Pancreas (tissue), 10 donors: ENCODE results near the gene TPP1. TPM values are rescaled to one million over a fixed set of nuclear protein-coding genes. Genes with fewer than 3 reads are reported as not detected.

Source experiments
- ATAC-seq, 4 donors: fragments of 200-7000 bp; cut with Tn5 transposase; one replicate each; pipeline versions ENCODE4 v1.8.0 to v1.9.1; 2020; ENCODE audit warnings: mild to moderate bottlenecking in 4 of 4, moderate library complexity in 4 of 4
- DNase-seq, 6 donors: peaks; one replicate each; pipeline ENCODE4 v3.0.0-alpha.2; 2020
- FAIRE-seq: peaks from 2 replicates; lab custom pipeline; 2012; peaks lifted over from hg19 to GRCh38; lab: Jason Lieb, UNC
- H3K27ac ChIP-seq, 4 donors: fragments of 200-600 bp; sonication (generic); 1 replicate in 3 of 4; 2 replicates in 1 of 4; pipeline versions ENCODE4 v1.5.0 to v1.8.0; 2020
- H3K27me3 ChIP-seq, 4 donors: fragments of 200-600 bp; one replicate each; pipeline ENCODE4 v1.8.0; 2021
- H3K36me3 ChIP-seq, 3 donors: fragments of 200-600 bp; sonication (generic) in 1 of 3; one replicate each; pipeline versions ENCODE4 v1.5.0 to v1.8.0; 2020 to 2021
- H3K4me1 ChIP-seq, 3 donors: fragments of 200-600 bp; one replicate each; pipeline ENCODE4 v1.8.0; 2021
- H3K4me3 ChIP-seq, 4 donors: fragments of 200-600 bp; sonication (generic) in 2 of 4; one replicate each; pipeline versions ENCODE4 v1.5.0 to v1.8.0; 2020 to 2021
- H3K9me3 ChIP-seq, 4 donors: fragments of 200-600 bp; one replicate each; pipeline ENCODE4 v1.8.0; 2021
- WGBS, 2 donors: extraction: QIAGEN DNeasy Blood & Tissue Kit; methylation state at CpG; one replicate each; pipeline ENCODE4 v1.1.7; 2013; 5-methylcytosine and 5-hydroxymethylcytosine counted together
- intact Hi-C, 3 donors: fragments of 100-400 bp; cut with DNase I; formaldehyde crosslinking; loops; one replicate each; pipeline versions ENCODE4 v1.11.1 to v1.14.2; 2022
- polyA plus RNA-seq, 2 donors: library from polyadenylated mRNA; stranded (reverse); fragments of 200-250 nt; gene quantifications; one replicate each; pipeline ENCODE4 v1.2.3, GENCODE V29; 2013
- total RNA-seq, 6 donors: library from RNA; stranded (reverse); fragmentation: NEBNext Ultra II Directional in 4 of 6; extraction: Animal tissue kit (Norgen Biotek cat#: 25700) in 4 of 6; gene quantifications; one replicate each; pipeline versions ENCODE4 v1.2.1 to v1.2.4, GENCODE V29; 2021 to 2023
- TF ChIP-seq, protein P1 (sequence below), 4 donors: fragments of 200-600 bp; sonication (generic) in 3 of 4; IDR thresholded peaks; one replicate each; pipeline versions ENCODE4 v1.5.0 to v1.8.0; 2021; ENCODE audit warnings: antibody characterized with exemption in 4 of 4
- donor health status: healthy with polysubstance abuse.
- donor health status: DM: no; HTN: no; CAD: no; lungs with moderate emphysema.
- donor health status: DM: no; HTN: no; CAD: no.
- donor health status: control.
- donor health status: control.
- donor health status: Bipolar disorder and iron deficiency.
- donor health status: DM: yes; HTN: yes; CAD: no.
- donor health status: DM: no; HTN: no; CAD: no.
- donor health status: DM: no; HTN: no; CAD: no.
- donor health status: DM: yes; HTN: yes; CAD: no.

Gene TPP1
- total and polyA plus RNA-seq, 8 donors: 19.6 to 88.6 (median 24.6) TPM

DNA sequence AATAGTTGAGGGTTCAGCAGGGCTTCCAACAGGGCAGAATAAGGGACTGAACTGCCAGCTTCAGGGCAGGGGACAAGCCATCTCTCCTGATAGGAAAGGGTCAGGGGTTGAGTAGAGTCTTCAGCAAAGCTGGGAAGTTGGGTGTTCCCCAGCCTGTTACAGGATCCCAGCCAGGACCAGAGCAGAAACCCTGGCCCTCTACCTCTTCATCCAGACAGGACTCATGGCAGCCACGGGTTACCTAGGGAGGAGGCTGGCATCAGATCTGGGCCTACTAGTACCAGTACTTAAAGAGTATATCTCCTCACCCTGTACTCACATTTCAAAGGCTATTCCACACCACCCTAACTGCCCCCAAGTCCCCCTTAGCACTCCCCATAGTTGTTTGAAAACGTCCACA is 4.8 kb downstream of the TPP1 start:
- H3K4me3 ChIP-seq: no peak overlapping the region
- ATAC-seq (no peak), FAIRE-seq (no peak), DNase-seq (peak in 1 of 6 donors; percentile 19)
- H3K4me1 ChIP-seq: peaks cover 6 to 29% (median 15%) of the 10 kb centered on the region in 3 donors
- TF ChIP-seq, protein P1, sequence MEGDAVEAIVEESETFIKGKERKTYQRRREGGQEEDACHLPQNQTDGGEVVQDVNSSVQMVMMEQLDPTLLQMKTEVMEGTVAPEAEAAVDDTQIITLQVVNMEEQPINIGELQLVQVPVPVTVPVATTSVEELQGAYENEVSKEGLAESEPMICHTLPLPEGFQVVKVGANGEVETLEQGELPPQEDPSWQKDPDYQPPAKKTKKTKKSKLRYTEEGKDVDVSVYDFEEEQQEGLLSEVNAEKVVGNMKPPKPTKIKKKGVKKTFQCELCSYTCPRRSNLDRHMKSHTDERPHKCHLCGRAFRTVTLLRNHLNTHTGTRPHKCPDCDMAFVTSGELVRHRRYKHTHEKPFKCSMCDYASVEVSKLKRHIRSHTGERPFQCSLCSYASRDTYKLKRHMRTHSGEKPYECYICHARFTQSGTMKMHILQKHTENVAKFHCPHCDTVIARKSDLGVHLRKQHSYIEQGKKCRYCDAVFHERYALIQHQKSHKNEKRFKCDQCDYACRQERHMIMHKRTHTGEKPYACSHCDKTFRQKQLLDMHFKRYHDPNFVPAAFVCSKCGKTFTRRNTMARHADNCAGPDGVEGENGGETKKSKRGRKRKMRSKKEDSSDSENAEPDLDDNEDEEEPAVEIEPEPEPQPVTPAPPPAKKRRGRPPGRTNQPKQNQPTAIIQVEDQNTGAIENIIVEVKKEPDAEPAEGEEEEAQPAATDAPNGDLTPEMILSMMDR (IDR thresholded peaks at IDR 0.05): no peak
- H3K9me3 ChIP-seq: no peaks in the 10 kb centered on the region
- intact Hi-C loops: loop anchor here in 1 of 3 donors (10.0 kb wide), 1 partner anchor 70 kb away; the partner anchor contains the start of gene MRPL17
- WGBS, 2 donors: 83 to 93% methylated on average over 2 of the region's 2 CpGs
- no peak overlapping the region for H3K27ac ChIP-seq
- peaks cover 5 to 16% (median 13%) of the 10 kb centered on the region in 3 donors for H3K36me3 ChIP-seq
- no peaks in the 10 kb centered on the region for H3K27me3 ChIP-seq

DNA sequence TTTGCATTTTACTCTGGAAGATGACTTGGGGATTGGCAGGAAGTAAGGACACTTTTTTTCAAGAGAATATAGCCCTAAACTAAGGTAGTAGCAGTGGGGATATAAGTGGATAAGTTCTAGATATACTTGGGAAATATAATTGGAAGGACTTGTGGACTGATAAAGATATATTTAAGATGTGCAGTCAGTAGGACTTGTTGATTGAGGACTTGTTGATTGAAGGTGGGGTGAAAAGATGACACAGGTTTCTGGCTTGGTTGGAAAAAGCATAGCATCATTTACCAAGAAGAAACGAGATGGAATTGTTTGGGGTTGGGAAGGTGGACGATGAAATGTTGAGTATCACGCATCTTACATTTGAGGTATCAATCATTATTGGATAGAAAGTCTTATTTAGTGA is 5.7 kb downstream of the TPP1 start:
- Histone ChIP-seq H3K9me3 (no peaks in the 10 kb centered on the region), H3K4me3 (peak overlapping the region in 2 of 4 donors; percentile 74 to 83), H3K36me3 (peaks cover 9 to 25% (median 19%) of the 10 kb centered on the region in 3 donors), H3K27ac (peak overlapping the region; percentile 89 to 100 (median 97)), H3K27me3 (no peaks in the 10 kb centered on the region), H3K4me1 (peaks cover 6 to 27% (median 15%) of the 10 kb centered on the region in 3 donors)
- intact Hi-C loops: loop anchor here in 1 of 3 donors (10.0 kb wide), 1 partner anchor 71 kb away; the partner anchor contains the start of gene MRPL17
- ATAC-seq (no peak), DNase-seq (peak in 1 of 6 donors; percentile 2), FAIRE-seq (no peak)
- 89 to 92% methylated on average over 3 of the region's 3 CpGs for WGBS, 2 donors
- TF ChIP-seq, protein P1 (IDR thresholded peaks at IDR 0.05): no peak

DNA sequence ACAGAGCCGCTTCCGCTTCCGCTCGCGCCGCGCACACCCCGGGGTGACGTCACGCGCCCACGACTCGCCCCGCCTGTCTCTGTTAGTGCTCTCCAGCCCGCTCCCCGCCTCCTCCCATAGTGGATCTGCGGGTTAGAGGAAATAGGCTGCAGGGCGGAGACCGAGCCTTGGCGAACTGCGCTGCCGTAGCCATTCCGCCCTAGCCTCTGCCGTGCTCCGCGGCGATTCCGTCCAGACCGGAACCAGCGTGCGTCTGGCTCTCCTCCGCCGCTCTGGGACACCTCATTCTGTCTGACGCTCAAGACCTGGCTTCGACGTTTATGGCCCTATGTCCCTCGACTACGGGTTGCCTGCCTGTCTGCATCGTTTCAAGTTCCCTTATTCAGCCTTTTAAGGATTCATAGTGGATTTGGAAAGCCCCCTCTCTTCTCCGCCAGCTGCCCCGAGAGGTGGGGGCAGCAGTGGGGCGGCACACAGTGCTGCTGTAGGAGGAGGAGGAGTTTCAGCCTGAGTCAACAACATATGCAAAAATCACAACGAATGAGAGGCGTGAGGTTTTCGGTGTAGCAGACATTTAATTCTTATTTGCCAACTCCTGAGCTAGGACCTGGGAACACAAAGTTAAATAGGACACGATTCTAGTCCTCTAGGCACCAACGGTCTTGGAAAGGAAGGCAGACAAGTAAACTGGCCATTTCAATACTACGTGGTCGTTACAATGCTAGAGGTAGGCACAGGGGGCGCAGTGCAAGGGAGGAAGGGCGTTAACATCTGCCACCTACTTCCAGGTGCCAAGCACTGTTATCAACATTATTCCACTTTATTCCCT is 6.8 kb downstream of the TPP1 start, which contains the start of gene TAF10:
TAF10 (minus strand) TSS at position 4 of the 829 bp plus-strand sequence. CDS start 27 bp downstream, outside the sequence.
- Histone ChIP-seq H3K4me1 (peaks cover 7 to 22% (median 15%) of the 10 kb centered on the region in 3 donors), H3K36me3 (peaks cover 9 to 33% (median 23%) of the 10 kb centered on the region in 3 donors), H3K4me3 (peak within 1 kb of the TSS; percentile 52 to 83 (median 77)), H3K27ac (peak within 1 kb of the TSS; percentile 89 to 100 (median 97)), H3K9me3 (no peaks in the 10 kb centered on the region), H3K27me3 (no peaks in the 10 kb centered on the region)
- WGBS, 2 donors: 0% methylated on average over 37 to 51 of the region's 51 CpGs
- intact Hi-C loops: loop anchor here in 1 of 3 donors (10.0 kb wide), 1 partner anchor 72 kb away; the partner anchor contains the start of gene MRPL17
- FAIRE-seq: peak; percentile 90
- TF ChIP-seq, protein P1 (IDR thresholded peaks at IDR 0.05): peak in 2 of 4 donors; percentile 14 to 32
- peak; percentile 97 to 98 (median 98) for DNase-seq
- ATAC-seq: peak; percentile 92 to 97 (median 94)

DNA sequence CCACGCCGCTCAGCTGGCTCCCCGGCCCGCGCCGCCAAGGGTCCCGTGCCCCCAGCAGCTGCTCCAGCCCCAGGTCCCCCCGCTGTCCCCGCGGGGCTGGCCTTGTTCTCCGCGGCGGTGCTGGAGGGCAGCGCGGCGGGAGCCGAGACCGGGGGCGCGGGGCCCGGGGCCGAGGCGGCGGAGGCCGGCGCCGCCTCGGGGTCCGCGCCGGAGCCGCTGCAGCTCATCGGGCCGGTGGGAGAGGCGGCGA is 7.3 kb downstream of the TPP1 start:
- peaks cover 9 to 33% (median 23%) of the 10 kb centered on the region in 3 donors for H3K36me3 ChIP-seq
- H3K4me1 ChIP-seq: peaks cover 11 to 26% (median 15%) of the 10 kb centered on the region in 3 donors
- no peaks in the 10 kb centered on the region for H3K9me3 ChIP-seq
- ATAC-seq (no peak), DNase-seq (no peak), FAIRE-seq (no peak)
- peak overlapping the region; percentile 52 to 83 (median 77) for H3K4me3 ChIP-seq
- intact Hi-C loops: loop anchor here in 1 of 3 donors (10.0 kb wide), 1 partner anchor 73 kb away; the partner anchor contains the start of gene MRPL17
- TF ChIP-seq, protein P1 (IDR thresholded peaks at IDR 0.05): no peak
- no peaks in the 10 kb centered on the region for H3K27me3 ChIP-seq
- H3K27ac ChIP-seq: peak overlapping the region; percentile 89 to 100 (median 94)
- 0 to 1% methylated on average over 17 to 36 of the region's 36 CpGs for WGBS, 2 donors
